Measurements from ENCODE around the gene RLBP1.

DNA sequence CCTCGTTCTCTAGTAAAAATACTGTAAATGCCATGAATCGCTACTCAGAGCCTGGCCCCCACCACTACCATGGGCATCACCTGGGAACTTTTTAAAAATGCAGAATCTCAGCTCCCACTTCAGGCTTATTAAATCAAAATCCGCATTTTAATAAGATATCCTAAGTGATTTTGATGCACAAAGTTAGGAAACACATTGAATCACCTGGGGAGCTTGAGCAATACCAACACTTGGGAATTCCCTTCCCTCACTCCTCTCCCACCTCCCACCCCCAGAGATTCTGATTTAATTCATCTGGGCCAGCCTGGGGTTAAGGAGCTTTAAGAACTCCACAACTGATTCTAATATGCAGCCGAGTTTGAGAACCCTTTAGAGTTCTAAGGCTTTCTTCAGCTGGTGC is 26.8 kb downstream of the RLBP1 start:
- no peak for TF ChIP-seq EZH2 (IDR thresholded peaks at IDR 0.05; ENCODE audit: borderline replicate concordance, low read depth, low read length, severe bottlenecking)
- TF ChIP-seq, protein P1, sequence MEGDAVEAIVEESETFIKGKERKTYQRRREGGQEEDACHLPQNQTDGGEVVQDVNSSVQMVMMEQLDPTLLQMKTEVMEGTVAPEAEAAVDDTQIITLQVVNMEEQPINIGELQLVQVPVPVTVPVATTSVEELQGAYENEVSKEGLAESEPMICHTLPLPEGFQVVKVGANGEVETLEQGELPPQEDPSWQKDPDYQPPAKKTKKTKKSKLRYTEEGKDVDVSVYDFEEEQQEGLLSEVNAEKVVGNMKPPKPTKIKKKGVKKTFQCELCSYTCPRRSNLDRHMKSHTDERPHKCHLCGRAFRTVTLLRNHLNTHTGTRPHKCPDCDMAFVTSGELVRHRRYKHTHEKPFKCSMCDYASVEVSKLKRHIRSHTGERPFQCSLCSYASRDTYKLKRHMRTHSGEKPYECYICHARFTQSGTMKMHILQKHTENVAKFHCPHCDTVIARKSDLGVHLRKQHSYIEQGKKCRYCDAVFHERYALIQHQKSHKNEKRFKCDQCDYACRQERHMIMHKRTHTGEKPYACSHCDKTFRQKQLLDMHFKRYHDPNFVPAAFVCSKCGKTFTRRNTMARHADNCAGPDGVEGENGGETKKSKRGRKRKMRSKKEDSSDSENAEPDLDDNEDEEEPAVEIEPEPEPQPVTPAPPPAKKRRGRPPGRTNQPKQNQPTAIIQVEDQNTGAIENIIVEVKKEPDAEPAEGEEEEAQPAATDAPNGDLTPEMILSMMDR (IDR thresholded peaks at IDR 0.05; ENCODE audit: borderline replicate concordance, extremely low read depth, low read length, poor library complexity, severe bottlenecking), result no peak
